H7 (cell line): ENCODE data around the gene EIF2A. TPM values are rescaled to one million over a fixed set of nuclear protein-coding genes. Genes with fewer than 3 reads are reported as not detected.

Experiments used
- DNase-seq: peaks from one replicate; pipeline ENCODE4 v3.0.0; 2012
- H3K27me3 ChIP-seq: 2 replicates; pipeline ENCODE4 v1.6.0; 2011; ENCODE audit warnings: mild to moderate bottlenecking, low read length; ENCODE audit not compliant: control insufficient read depth, insufficient read depth
- H3K36me3 ChIP-seq: replicated peaks from 2 replicates; pipeline ENCODE4 v1.5.1; 2011; ENCODE audit warnings: low read length; ENCODE audit not compliant: control insufficient read depth, insufficient read depth
- H3K4me3 ChIP-seq: 2 replicates; pipeline ENCODE4 v1.5.1; 2011; ENCODE audit warnings: low read depth, mild to moderate bottlenecking, control low read depth, low read length, moderate library complexity; ENCODE audit not compliant: insufficient read depth
- total RNA-seq: library from RNA; depleted of rRNA; stranded (reverse); fragments of >200 nt; shearing (Covaris generic); gene quantifications from 2 replicates; pipeline ENCODE4 v1.2.3, GENCODE V29; 2014

EIF2A gene
- total RNA-seq, 1 experiment from 2014 or later = 81.3 TPM

DNA sequence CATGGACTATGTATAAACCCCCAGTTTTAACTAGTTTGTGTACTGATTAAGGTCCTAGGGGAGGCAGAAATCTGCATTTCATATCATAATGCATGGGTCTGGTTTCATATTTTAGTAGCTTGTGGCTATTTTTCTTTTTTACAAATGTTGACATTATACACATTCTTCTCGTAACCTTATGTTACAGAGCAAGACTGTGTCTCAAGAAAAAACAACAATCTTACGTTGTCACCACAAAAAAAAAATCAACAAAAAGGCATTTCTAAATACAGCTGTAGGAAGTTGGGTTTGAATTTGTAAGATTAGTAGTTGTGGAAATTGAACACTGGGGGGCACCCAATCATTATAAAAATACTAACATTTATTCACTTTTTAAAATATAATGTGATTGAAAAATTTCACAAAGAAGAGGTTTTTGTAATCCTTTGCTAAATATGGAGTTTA, 18.2 kb upstream of the EIF2A start:
- H3K36me3 ChIP-seq = no peaks in the 10 kb centered on the region
- DNase-seq = no peak
- H3K27me3 ChIP-seq = no peaks in the 10 kb centered on the region
- no peak overlapping the region for H3K4me3 ChIP-seq

GRCh38 chr3:150531775-150532174, 14.8 kb upstream of the EIF2A start:
- no peaks in the 10 kb centered on the region for H3K36me3 ChIP-seq

GRCh38 chr3:150535204-150535603, 11.4 kb upstream of the EIF2A start:
- no peaks in the 10 kb centered on the region for H3K36me3 ChIP-seq
- no peaks in the 10 kb centered on the region for H3K27me3 ChIP-seq
- no peak for DNase-seq
- H3K4me3 ChIP-seq = no peak overlapping the region

More at GRCh38 chr3:150531775-150532174, 14.8 kb upstream of the EIF2A start:
- Histone ChIP-seq H3K4me3 (no peak overlapping the region), H3K27me3 (no peaks in the 10 kb centered on the region)
- no peak for DNase-seq

DNA sequence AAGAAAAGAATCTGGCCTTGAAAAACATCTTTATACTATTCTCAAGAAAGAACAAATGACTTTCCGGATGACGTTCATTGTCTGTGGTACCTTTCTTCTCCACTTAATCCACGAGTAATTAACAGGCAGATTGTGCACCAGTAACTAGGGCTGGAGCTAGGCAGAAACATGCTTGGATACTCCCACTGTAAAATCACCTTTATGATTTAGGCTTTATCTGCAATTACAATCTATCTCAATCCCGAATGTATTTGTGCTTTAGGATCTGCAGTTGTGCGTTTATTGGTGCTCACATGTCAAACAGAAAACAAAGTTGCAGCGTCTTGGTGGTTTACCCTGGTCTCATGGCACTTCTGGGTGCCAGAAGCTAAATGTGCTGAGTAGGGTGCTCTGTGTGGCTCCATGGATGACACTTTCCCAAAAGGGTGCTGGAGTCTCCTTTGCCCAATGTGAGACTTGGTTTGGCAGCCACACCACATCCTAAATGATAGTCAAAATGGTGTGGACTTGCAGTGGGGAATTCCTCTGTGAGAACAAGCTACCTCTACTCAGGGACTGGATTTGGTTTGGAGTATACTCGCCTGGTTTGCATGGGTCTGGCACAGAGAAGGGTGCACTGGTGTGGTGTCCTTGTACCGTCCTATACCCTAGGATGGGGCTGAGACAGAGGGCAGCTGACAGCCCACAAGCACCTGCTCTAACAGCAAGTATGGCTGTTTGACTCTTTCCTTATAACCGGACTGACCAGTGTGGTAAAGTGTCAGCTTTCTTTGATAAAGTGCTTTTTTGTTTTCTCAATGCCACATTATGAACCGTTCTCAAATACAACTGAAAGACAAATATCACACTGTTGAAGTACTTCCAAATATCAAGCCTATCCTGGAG, 8.0 kb upstream of the EIF2A start:
- no peak for DNase-seq
- Histone ChIP-seq H3K36me3 (peaks cover 2% of the 10 kb centered on the region), H3K4me3 (no peak overlapping the region), H3K27me3 (no peaks in the 10 kb centered on the region)

GRCh38 chr3:150540297-150540696, 6.3 kb upstream of the EIF2A start:
- H3K36me3 ChIP-seq = peaks cover 5% of the 10 kb centered on the region
- no peak for DNase-seq
- no peaks in the 10 kb centered on the region for H3K27me3 ChIP-seq
- no peak overlapping the region for H3K4me3 ChIP-seq

- no peaks in the 10 kb centered on the region for H3K27me3 ChIP-seq
- no peak overlapping the region for H3K4me3 ChIP-seq
- no peak for DNase-seq
Observed at GRCh38 chr3:150540991-150541390, 5.6 kb upstream of the EIF2A start.

GRCh38 chr3:150543128-150543527, 3.5 kb upstream of the EIF2A start:
- no peak for DNase-seq
- H3K27me3 ChIP-seq = no peaks in the 10 kb centered on the region
- no peak overlapping the region for H3K4me3 ChIP-seq
- H3K36me3 ChIP-seq = peaks cover 5% of the 10 kb centered on the region

More at GRCh38 chr3:150540991-150541390, 5.6 kb upstream of the EIF2A start:
- peaks cover 5% of the 10 kb centered on the region for H3K36me3 ChIP-seq

GRCh38 chr3:150543531-150543930, 3.1 kb upstream of the EIF2A start:
- Histone ChIP-seq H3K27me3 (no peaks in the 10 kb centered on the region), H3K4me3 (no peak overlapping the region)
- DNase-seq = no peak

DNA sequence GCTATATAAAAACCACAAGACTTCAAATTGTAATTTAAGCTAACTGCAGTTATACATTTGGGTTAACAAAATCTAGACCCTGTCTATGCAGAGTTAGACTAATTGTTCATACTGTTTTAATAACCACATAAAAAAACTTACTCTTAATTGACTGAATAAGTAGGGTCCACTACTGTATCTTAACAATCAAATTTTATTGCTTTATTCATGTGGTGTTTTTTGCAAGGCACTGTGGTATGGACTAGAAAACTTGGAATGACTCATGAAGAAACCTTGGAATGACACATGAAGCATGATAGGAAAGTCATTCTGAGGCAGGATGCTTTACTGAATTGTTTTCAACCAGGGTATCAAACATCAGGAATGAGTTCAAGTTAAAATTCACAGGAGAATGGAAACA, 2.5 kb upstream of the EIF2A start:
- H3K4me3 ChIP-seq = no peak overlapping the region
- peaks cover 5% of the 10 kb centered on the region for H3K36me3 ChIP-seq
- H3K27me3 ChIP-seq = no peaks in the 10 kb centered on the region
- no peak for DNase-seq

More at GRCh38 chr3:150543531-150543930, 3.1 kb upstream of the EIF2A start:
- H3K36me3 ChIP-seq = peaks cover 5% of the 10 kb centered on the region

DNA sequence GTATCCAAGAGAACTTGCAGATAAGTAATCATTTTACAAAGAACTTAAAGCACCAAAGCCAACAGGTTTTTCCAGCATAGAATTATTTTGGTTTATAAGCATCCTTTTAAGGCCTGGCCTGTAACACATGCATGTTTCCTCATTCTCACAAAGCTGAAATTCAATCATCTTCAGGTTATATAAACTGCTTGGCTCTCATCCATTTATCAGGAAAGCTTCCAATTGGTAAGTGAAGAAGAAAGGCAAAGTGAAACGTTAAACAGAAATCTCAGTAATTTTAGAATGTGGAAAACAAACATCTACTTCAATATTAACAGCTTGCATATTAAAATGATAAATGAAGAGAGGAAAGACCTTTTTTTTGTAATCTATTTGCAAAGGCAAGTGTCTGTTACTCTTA, 1.9 kb upstream of the EIF2A start:
- DNase-seq = no peak
- peaks cover 5% of the 10 kb centered on the region for H3K36me3 ChIP-seq
- no peaks in the 10 kb centered on the region for H3K27me3 ChIP-seq
- H3K4me3 ChIP-seq = peak overlapping the region; percentile 95

DNA sequence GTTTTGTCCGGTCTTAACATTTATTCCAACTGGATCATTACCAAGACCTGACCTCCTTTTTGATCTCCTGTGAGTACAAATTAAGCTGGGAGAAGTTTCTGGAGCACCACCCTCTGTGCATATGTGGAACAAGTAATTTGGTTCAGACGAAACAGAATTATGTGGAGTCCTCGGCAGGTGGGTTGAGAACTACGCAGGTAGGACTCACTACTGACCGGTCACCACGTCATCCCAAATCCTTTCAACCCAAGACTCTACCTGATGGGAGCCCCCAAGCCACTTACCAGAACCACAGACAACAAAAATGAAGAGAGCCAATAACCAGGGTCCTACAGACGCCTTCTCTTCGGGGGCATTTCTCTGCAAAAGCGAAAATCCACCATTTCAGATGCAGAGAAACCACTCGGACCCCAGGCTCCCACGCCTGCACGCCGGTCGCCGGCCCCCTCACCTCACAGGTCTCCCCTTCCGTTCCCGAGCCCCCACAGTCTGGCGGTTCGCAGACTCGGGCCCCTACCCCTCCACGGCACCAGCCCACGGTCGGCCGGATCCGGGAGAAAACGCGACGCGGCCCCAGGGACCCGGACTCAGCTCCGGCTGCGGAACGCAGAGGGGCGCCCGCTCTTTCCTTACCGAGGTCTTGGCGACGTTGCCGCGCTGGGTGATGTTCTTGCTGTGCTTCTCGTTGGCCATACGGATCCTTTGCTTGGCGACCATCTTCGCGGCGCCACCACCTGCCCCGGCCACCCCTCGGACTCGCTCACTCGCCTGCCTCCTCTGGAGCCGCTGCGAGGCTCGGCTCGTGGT, 965 bp upstream of the EIF2A start:
- no peaks in the 10 kb centered on the region for H3K27me3 ChIP-seq
- DNase-seq = peak; percentile 55
- peak overlapping the region; percentile 95 for H3K4me3 ChIP-seq
- H3K36me3 ChIP-seq = peaks cover 7% of the 10 kb centered on the region

GRCh38 chr3:150547045-150547741, 606 bp downstream of the EIF2A start:
- H3K36me3 ChIP-seq = peaks cover 7% of the 10 kb centered on the region; the same call in 1 of the 2 replicates
- no peak for DNase-seq
- H3K4me3 ChIP-seq = peak overlapping the region; percentile 95
- no peaks in the 10 kb centered on the region for H3K27me3 ChIP-seq

DNA sequence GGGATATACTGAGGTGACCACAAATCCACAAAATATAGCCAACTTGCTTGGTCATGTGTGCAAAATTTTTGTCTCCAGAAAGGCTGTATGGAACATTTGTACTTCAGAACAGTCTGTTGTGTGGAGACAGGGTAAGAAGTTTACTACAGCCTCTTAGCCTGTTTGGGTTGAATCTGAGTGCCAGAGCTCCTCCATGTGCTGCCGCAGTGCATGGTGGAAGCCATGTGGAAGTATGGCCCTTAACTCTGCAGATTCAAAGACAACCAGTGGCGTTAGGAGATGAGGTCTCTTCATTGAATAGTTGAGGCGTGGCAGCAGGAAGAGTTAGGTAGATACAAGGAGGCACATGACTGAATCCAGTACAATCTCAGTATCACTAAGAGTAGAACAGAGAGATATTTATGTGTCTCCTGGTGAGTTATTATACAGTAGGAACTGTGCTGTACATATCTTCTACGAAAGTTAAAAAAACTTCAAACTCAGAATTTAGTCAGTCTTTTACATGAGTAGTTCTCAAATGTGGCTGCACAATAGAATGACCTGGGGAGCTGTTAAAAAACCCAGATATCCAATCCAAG, 9.4 kb downstream of the EIF2A start:
- H3K4me3 ChIP-seq = no peak overlapping the region
- DNase-seq = no peak
- peaks cover 3% of the 10 kb centered on the region for H3K36me3 ChIP-seq
- H3K27me3 ChIP-seq = no peaks in the 10 kb centered on the region

DNA sequence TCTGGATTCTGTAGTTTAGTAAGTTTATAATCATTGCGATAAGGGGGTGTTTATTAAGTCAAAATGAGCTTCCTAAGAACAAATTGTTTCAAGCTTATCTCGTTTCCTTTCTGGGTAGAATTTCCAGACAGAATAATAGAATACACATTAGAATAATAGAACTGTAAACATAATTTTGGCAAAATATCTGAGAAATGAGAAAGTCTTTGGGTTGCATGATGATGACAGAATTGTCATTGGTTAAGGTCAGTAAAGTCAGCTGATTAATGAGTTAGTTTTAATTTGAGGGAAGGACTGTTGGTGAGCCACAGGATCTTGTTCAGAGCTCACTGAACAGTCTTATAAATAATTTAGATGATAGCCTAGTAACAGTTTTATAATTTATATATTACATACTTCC, 10.2 kb downstream of the EIF2A start:
- DNase-seq = no peak
- H3K36me3 ChIP-seq = peaks cover 3% of the 10 kb centered on the region
- no peak overlapping the region for H3K4me3 ChIP-seq
- H3K27me3 ChIP-seq = no peaks in the 10 kb centered on the region
